ENCODE measurements around the gene FLYWCH2.

DNA sequence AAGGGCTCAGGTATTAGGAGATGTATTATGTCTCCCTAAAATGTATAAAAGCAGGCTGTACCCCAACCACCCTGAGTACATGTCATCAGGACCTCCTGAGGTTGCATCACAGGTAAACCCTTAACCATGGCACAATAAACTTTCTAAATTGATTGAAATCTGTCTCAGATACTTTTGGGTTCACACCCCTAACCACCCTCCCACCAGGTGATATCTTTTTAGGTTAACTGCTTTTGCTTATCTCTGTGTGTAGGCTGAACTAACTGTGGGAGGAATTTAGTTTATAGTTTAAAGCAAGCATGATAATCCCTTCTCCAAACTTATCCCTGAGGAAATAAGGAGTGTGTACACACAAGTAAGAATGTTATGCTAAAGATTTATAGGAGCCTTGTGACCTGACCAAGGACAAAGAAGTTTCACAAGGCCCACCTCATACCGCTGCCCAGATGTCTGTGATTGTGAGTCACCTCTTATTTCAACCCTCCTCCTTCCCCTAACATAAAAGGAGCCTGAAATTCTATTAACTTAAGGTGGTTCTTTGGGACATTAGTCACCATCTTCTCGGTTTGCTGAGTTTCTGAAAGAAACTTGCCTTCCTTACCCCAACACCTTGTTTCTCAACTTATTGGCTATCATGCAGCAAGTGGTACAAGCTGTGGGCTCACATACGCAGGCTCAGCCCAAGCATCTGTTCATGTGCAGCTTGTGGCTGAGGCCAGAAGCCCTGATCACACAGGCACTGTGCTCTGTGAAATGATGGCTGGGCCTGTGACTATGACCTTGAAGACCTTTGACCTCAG, 36.3 kb upstream of the FLYWCH2 start:
- TF ChIP-seq EZH2 (IDR thresholded peaks at IDR 0.05) (no peak), POLR2AphosphoS5 (IDR thresholded peaks at IDR 0.05; ENCODE audit: borderline replicate concordance, low read depth, low read length) (no peak)

Measured in SK-N-MC (cell line).